Astrocyte (in vitro differentiated cells and primary cell): ENCODE data around the gene PPM1L.

Experiments used
- CTCF ChIP-seq: IDR thresholded peaks from 2 replicates; pipeline ENCODE4 v1.5.1; 2011; ENCODE audit warnings: low read depth, mild to moderate bottlenecking, inconsistent platforms, low read length, moderate library complexity; ENCODE audit not compliant: insufficient read depth
- EZH2 ChIP-seq: IDR thresholded peaks from 2 replicates; pipeline ENCODE4 v1.6.1; 2012; ENCODE audit warnings: mild to moderate bottlenecking, low read length, inconsistent platforms; ENCODE audit not compliant: insufficient read depth

GRCh38 chr3:161066930-161067329 lies 310.9 kb downstream of the PPM1L start:
- TF ChIP-seq CTCF: no peak
- no peak for TF ChIP-seq EZH2
